Glomerular visceral epithelial cell (primary cell): Measurements from ENCODE around the gene KCNQ1.

Experiments
- DNase-seq: peaks from one replicate; pipeline ENCODE4 v3.0.0-alpha.2; 2016; ENCODE audit errors: extremely low spot score

Gene KCNQ1

GRCh38 chr11:2521733-2522630 is 77.2 kb downstream of the KCNQ1 start:
- no peak for DNase-seq

GRCh38 chr11:2522631-2523255 is 77.9 kb downstream of the KCNQ1 start:
- no peak for DNase-seq

GRCh38 chr11:2523821-2524391 is 79.1 kb downstream of the KCNQ1 start:
- DNase-seq = no peak

- DNase-seq = no peak
These were observed 79.8 kb downstream of the KCNQ1 start for GRCh38 chr11:2524446-2525165.

GRCh38 chr11:2525166-2525861 is 80.5 kb downstream of the KCNQ1 start:
- DNase-seq = no peak

GRCh38 chr11:2525941-2526807 is 81.4 kb downstream of the KCNQ1 start:
- DNase-seq = no peak

- DNase-seq = no peak
These were observed 82.1 kb downstream of the KCNQ1 start for GRCh38 chr11:2526808-2527381.

- DNase-seq = no peak
These were observed 82.9 kb downstream of the KCNQ1 start for GRCh38 chr11:2527621-2528291.

- no peak for DNase-seq
These were observed 83.7 kb downstream of the KCNQ1 start for GRCh38 chr11:2528301-2529050.

GRCh38 chr11:2529173-2529572 is 84.4 kb downstream of the KCNQ1 start:
- DNase-seq = no peak

GRCh38 chr11:2529636-2530035 is 84.8 kb downstream of the KCNQ1 start:
- no peak for DNase-seq

GRCh38 chr11:2530131-2530854 is 85.5 kb downstream of the KCNQ1 start:
- DNase-seq = no peak

GRCh38 chr11:2530855-2531200 is 86.0 kb downstream of the KCNQ1 start:
- DNase-seq = no peak

- peak; percentile 68 for DNase-seq
These were observed 86.6 kb downstream of the KCNQ1 start for GRCh38 chr11:2531277-2531986.

GRCh38 chr11:2531987-2532703 is 87.3 kb downstream of the KCNQ1 start:
- no peak for DNase-seq

- DNase-seq = peak; percentile 90
These were observed 88.1 kb downstream of the KCNQ1 start for GRCh38 chr11:2532704-2533586.
